HG02870 (cell line): ENCODE data around the gene RYR3.

Source experiments
- ATAC-seq: cut with Tn5 transposase; IDR thresholded peaks from one replicate; pipeline ENCODE4 v1.9.1; 2021; ENCODE audit warnings: mild to moderate bottlenecking, moderate library complexity; ENCODE audit not compliant: unreplicated experiment

Gene RYR3

GRCh38 chr15:33693166-33693800 is 382.5 kb downstream of the RYR3 start:
- no peak for ATAC-seq

- no peak for ATAC-seq
Observed at GRCh38 chr15:33698126-33698525, 387.4 kb downstream of the RYR3 start.

GRCh38 chr15:33699145-33699544 is 388.4 kb downstream of the RYR3 start:
- no peak for ATAC-seq

GRCh38 chr15:33699691-33700447 is 389.1 kb downstream of the RYR3 start:
- ATAC-seq = no peak

GRCh38 chr15:33700695-33701303 is 390.0 kb downstream of the RYR3 start:
- peak; percentile 50 for ATAC-seq

GRCh38 chr15:33701304-33701696 is 390.5 kb downstream of the RYR3 start:
- ATAC-seq = no peak

- no peak for ATAC-seq
Observed at GRCh38 chr15:33706173-33706572, 395.4 kb downstream of the RYR3 start.

- no peak for ATAC-seq
Observed at GRCh38 chr15:33710748-33711147, 400.0 kb downstream of the RYR3 start.

GRCh38 chr15:33716025-33716424 is 405.3 kb downstream of the RYR3 start:
- no peak for ATAC-seq

- no peak for ATAC-seq
Observed at GRCh38 chr15:33720952-33721351, 410.2 kb downstream of the RYR3 start.

- ATAC-seq = no peak
Observed at GRCh38 chr15:33722005-33722672, 411.4 kb downstream of the RYR3 start.

GRCh38 chr15:33722673-33723015 is 411.9 kb downstream of the RYR3 start:
- ATAC-seq = no peak

- no peak for ATAC-seq
Observed at GRCh38 chr15:33724321-33725036, 413.7 kb downstream of the RYR3 start.

- ATAC-seq = no peak
Observed at GRCh38 chr15:33729653-33730052, 418.9 kb downstream of the RYR3 start.

GRCh38 chr15:33730815-33731214 is 420.0 kb downstream of the RYR3 start:
- ATAC-seq = no peak

- ATAC-seq = no peak
Observed at GRCh38 chr15:33735143-33735542, 424.4 kb downstream of the RYR3 start.

GRCh38 chr15:33735637-33736247 is 425.0 kb downstream of the RYR3 start:
- ATAC-seq = peak; percentile 61

- no peak for ATAC-seq
Observed at GRCh38 chr15:33737687-33738601, 427.2 kb downstream of the RYR3 start.

- ATAC-seq = no peak
Observed at GRCh38 chr15:33738941-33739664, 428.3 kb downstream of the RYR3 start.
